Natural killer cell treated with Interleukin-12 subunit alpha and Interleukin-12 subunit beta and Interleukin-15 and Interleukin-18, amount 100 ng/mL, for 72 hours (primary cell): ENCODE results near the gene SLC1A2. TPM values are rescaled to one million over a fixed set of nuclear protein-coding genes. Genes with fewer than 3 reads are reported as not detected.

Experiments used
- ATAC-seq, 2 donors: fragments of 150-1000 bp; cut with Tn5 transposase in 1 of 2; sonication (Bioruptor Pico), chemical (Tn5 transposase) in 1 of 2; 2 replicates each; pipeline ENCODE4 v1.10.0; 2021
- DNase-seq: peaks from one replicate; pipeline ENCODE4 v3.0.0; 2022; ENCODE audit warnings: low spot score
- H3K27ac Mint-ChIP-seq, 2 donors: 1 replicate in 1 of 2; 2 replicates in 1 of 2; pipeline ENCODE4 v1.8.0; 2022; ENCODE audit warnings: mixed read lengths in 2 of 2, mild to moderate bottlenecking in 1 of 2, moderate library complexity in 1 of 2
- H3K27me3 Mint-ChIP-seq, 2 donors: 1 replicate in 1 of 2; 2 replicates in 1 of 2; pipeline ENCODE4 v1.8.0; 2022; ENCODE audit warnings: mixed read lengths in 2 of 2
- H3K36me3 Mint-ChIP-seq: one replicate; pipeline ENCODE4 v1.8.0; 2022; ENCODE audit warnings: mixed read lengths
- H3K4me1 Mint-ChIP-seq, 2 donors: 1 replicate in 1 of 2; 2 replicates in 1 of 2; pipeline ENCODE4 v1.8.0; 2022; ENCODE audit warnings: low read depth in 2 of 2, mixed read lengths in 2 of 2, mild to moderate bottlenecking in 1 of 2
- H3K4me3 Mint-ChIP-seq: one replicate; pipeline ENCODE4 v1.8.0; 2022; ENCODE audit warnings: mixed read lengths
- H3K9me3 Mint-ChIP-seq: 2 replicates; pipeline ENCODE4 v1.8.0; 2022; ENCODE audit warnings: mixed read lengths
- total RNA-seq, 2 donors: library from RNA; stranded (reverse); gene quantifications; one replicate each; pipeline ENCODE4 v1.2.3, GENCODE V29; 2022

SLC1A2 gene
- total RNA-seq, 2 donors from 2014 or later, result 0.12 TPM; not detected in 1

GRCh38 chr11:35318309-35318708, 101.0 kb downstream of the SLC1A2 start:
- no peak for DNase-seq
- Mint-ChIP-seq H3K4me1 (peaks cover 12 to 17% of the 10 kb centered on the region in 2 donors), H3K27ac (no peak overlapping the region), H3K36me3 (no peaks in the 10 kb centered on the region), H3K27me3 (peaks cover 0 to 15% of the 10 kb centered on the region in 2 donors), H3K4me3 (no peak overlapping the region), H3K9me3 (no peaks in the 10 kb centered on the region)
- ATAC-seq, result no peak

GRCh38 chr11:35317253-35317652, 102.1 kb downstream of the SLC1A2 start:
- ATAC-seq (no peak), DNase-seq (no peak)
- peaks cover 0 to 11% of the 10 kb centered on the region in 2 donors for H3K27me3 Mint-ChIP-seq
- H3K4me1 Mint-ChIP-seq, result peaks cover 12 to 17% of the 10 kb centered on the region in 2 donors
- H3K4me3 Mint-ChIP-seq, result no peak overlapping the region
- H3K36me3 Mint-ChIP-seq, result no peaks in the 10 kb centered on the region
- no peaks in the 10 kb centered on the region for H3K9me3 Mint-ChIP-seq
- H3K27ac Mint-ChIP-seq, result peak overlapping the region; percentile 2 to 63

- Mint-ChIP-seq H3K27ac (peak overlapping the region in 1 of 2 donors; percentile 63), H3K36me3 (no peaks in the 10 kb centered on the region), H3K27me3 (peaks cover 0 to 7% of the 10 kb centered on the region in 2 donors), H3K9me3 (no peaks in the 10 kb centered on the region), H3K4me1 (peaks cover 12 to 17% of the 10 kb centered on the region in 2 donors), H3K4me3 (no peak overlapping the region)
- DNase-seq, result no peak
- ATAC-seq, result no peak
These were observed 103.2 kb downstream of the SLC1A2 start for GRCh38 chr11:35316161-35316560.

- ATAC-seq (no peak), DNase-seq (no peak)
- no peak overlapping the region for H3K4me3 Mint-ChIP-seq
- no peaks in the 10 kb centered on the region for H3K27me3 Mint-ChIP-seq
- no peaks in the 10 kb centered on the region for H3K36me3 Mint-ChIP-seq
- H3K27ac Mint-ChIP-seq, result no peak overlapping the region
- H3K4me1 Mint-ChIP-seq, result peaks cover 6 to 12% of the 10 kb centered on the region in 2 donors
- H3K9me3 Mint-ChIP-seq, result no peaks in the 10 kb centered on the region
These were observed 105.6 kb downstream of the SLC1A2 start for GRCh38 chr11:35313760-35314153.

- no peaks in the 10 kb centered on the region for H3K9me3 Mint-ChIP-seq
- no peak overlapping the region for H3K4me3 Mint-ChIP-seq
- no peaks in the 10 kb centered on the region for H3K27me3 Mint-ChIP-seq
- peaks cover 6 to 12% of the 10 kb centered on the region in 2 donors for H3K4me1 Mint-ChIP-seq
- DNase-seq (no peak), ATAC-seq (no peak)
- no peak overlapping the region for H3K27ac Mint-ChIP-seq
- H3K36me3 Mint-ChIP-seq, result no peaks in the 10 kb centered on the region
These were observed 106.1 kb downstream of the SLC1A2 start for GRCh38 chr11:35313066-35313759.

- Mint-ChIP-seq H3K9me3 (no peaks in the 10 kb centered on the region), H3K27me3 (no peaks in the 10 kb centered on the region), H3K27ac (peak overlapping the region in 1 of 2 donors; percentile 4), H3K4me3 (no peak overlapping the region), H3K36me3 (no peaks in the 10 kb centered on the region), H3K4me1 (peaks cover under 1 to 5% of the 10 kb centered on the region in 2 donors)
- ATAC-seq (no peak), DNase-seq (no peak)
These were observed 108.0 kb downstream of the SLC1A2 start for GRCh38 chr11:35311331-35311730.

GRCh38 chr11:35308157-35308556, 111.2 kb downstream of the SLC1A2 start:
- Mint-ChIP-seq H3K9me3 (no peaks in the 10 kb centered on the region), H3K4me1 (peaks cover 6 to 16% of the 10 kb centered on the region in 2 donors), H3K27ac (no peak overlapping the region), H3K4me3 (no peak overlapping the region), H3K27me3 (no peaks in the 10 kb centered on the region), H3K36me3 (no peaks in the 10 kb centered on the region)
- no peak for ATAC-seq
- DNase-seq, result no peak

GRCh38 chr11:35307221-35307621, 112.1 kb downstream of the SLC1A2 start:
- no peaks in the 10 kb centered on the region for H3K9me3 Mint-ChIP-seq
- no peak overlapping the region for H3K27ac Mint-ChIP-seq
- no peak for DNase-seq
- peaks cover 6% of the 10 kb centered on the region for H3K36me3 Mint-ChIP-seq
- no peak for ATAC-seq
- H3K4me1 Mint-ChIP-seq, result peaks cover 6 to 22% of the 10 kb centered on the region in 2 donors
- H3K27me3 Mint-ChIP-seq, result no peaks in the 10 kb centered on the region
- no peak overlapping the region for H3K4me3 Mint-ChIP-seq

GRCh38 chr11:35305670-35306382, 113.5 kb downstream of the SLC1A2 start:
- Mint-ChIP-seq H3K4me3 (no peak overlapping the region), H3K9me3 (no peaks in the 10 kb centered on the region), H3K27ac (peak overlapping the region in 1 of 2 donors; percentile 8), H3K4me1 (peaks cover 6 to 22% of the 10 kb centered on the region in 2 donors), H3K36me3 (peaks cover 6% of the 10 kb centered on the region), H3K27me3 (no peaks in the 10 kb centered on the region)
- ATAC-seq, result peak in 1 of 2 donors; percentile 28
- no peak for DNase-seq

- peaks cover 6 to 22% of the 10 kb centered on the region in 2 donors for H3K4me1 Mint-ChIP-seq
- peak overlapping the region; percentile 8 to 74 for H3K27ac Mint-ChIP-seq
- no peaks in the 10 kb centered on the region for H3K27me3 Mint-ChIP-seq
- H3K4me3 Mint-ChIP-seq, result no peak overlapping the region
- no peaks in the 10 kb centered on the region for H3K9me3 Mint-ChIP-seq
- ATAC-seq (no peak), DNase-seq (no peak)
- peaks cover 6% of the 10 kb centered on the region for H3K36me3 Mint-ChIP-seq
These were observed 114.4 kb downstream of the SLC1A2 start for GRCh38 chr11:35304900-35305460.

- Mint-ChIP-seq H3K27me3 (no peaks in the 10 kb centered on the region), H3K36me3 (peaks cover 6% of the 10 kb centered on the region), H3K27ac (peak overlapping the region in 1 of 2 donors; percentile 74), H3K4me3 (no peak overlapping the region), H3K4me1 (peaks cover 6 to 22% of the 10 kb centered on the region in 2 donors), H3K9me3 (no peaks in the 10 kb centered on the region)
- DNase-seq (no peak), ATAC-seq (peak; percentile 54 to 75)
These were observed 115.0 kb downstream of the SLC1A2 start for GRCh38 chr11:35304386-35304775.

- DNase-seq (no peak), ATAC-seq (peak in 1 of 2 donors; percentile 62)
- Mint-ChIP-seq H3K4me1 (peaks cover 6 to 22% of the 10 kb centered on the region in 2 donors), H3K36me3 (peaks cover 6% of the 10 kb centered on the region), H3K4me3 (no peak overlapping the region), H3K9me3 (no peaks in the 10 kb centered on the region), H3K27me3 (no peaks in the 10 kb centered on the region), H3K27ac (peak overlapping the region in 1 of 2 donors; percentile 74)
These were observed 115.6 kb downstream of the SLC1A2 start for GRCh38 chr11:35303596-35304385.

GRCh38 chr11:35302398-35302797, 117.0 kb downstream of the SLC1A2 start:
- ATAC-seq (no peak), DNase-seq (no peak)
- Mint-ChIP-seq H3K9me3 (no peaks in the 10 kb centered on the region), H3K27ac (peak overlapping the region in 1 of 2 donors; percentile 74), H3K4me1 (peaks cover 6 to 22% of the 10 kb centered on the region in 2 donors), H3K27me3 (peaks cover 0 to 2% of the 10 kb centered on the region in 2 donors), H3K4me3 (no peak overlapping the region), H3K36me3 (peaks cover 6% of the 10 kb centered on the region)
